ENCODE results near the gene PHACTR3. TPM values are rescaled to one million over a fixed set of nuclear protein-coding genes. Genes with fewer than 3 reads are reported as not detected.

The PHACTR3 gene
- total RNA-seq, 1 experiment from 2014 or later = not detected

- no peak for TF ChIP-seq CTCF (IDR thresholded peaks at IDR 0.05 in 2 of 3, conservative IDR thresholded peaks at IDR 0.05 in 1 of 3; ENCODE audit: borderline replicate concordance in 1 of 3, insufficient read depth in 1 of 3, low read depth in 2 of 3, low read length in 2 of 3)
- no peak for TF ChIP-seq POLR2A (IDR thresholded peaks at IDR 0.05; ENCODE audit: borderline replicate concordance, extremely low read depth, insufficient read depth, insufficient read length)
- no peak for TF ChIP-seq CBX3 (IDR thresholded peaks at IDR 0.05; ENCODE audit: low read depth)
- no peak for TF ChIP-seq SRF (IDR thresholded peaks at IDR 0.05; ENCODE audit: low read depth)
- TF ChIP-seq SIN3A (IDR thresholded peaks at IDR 0.05; ENCODE audit: low read depth) = no peak
- TF ChIP-seq TCF7L2 (IDR thresholded peaks at IDR 0.05; ENCODE audit: borderline replicate concordance, extremely low read depth, insufficient read depth, insufficient read length) = no peak
- TF ChIP-seq RAD21 (IDR thresholded peaks at IDR 0.05; ENCODE audit: low read depth) = no peak
- no peak for TF ChIP-seq EGR1 (IDR thresholded peaks at IDR 0.05; ENCODE audit: low read depth)
- TF ChIP-seq EZH2phosphoT487 (IDR thresholded peaks at IDR 0.05; ENCODE audit: borderline replicate concordance) = no peak
- TF ChIP-seq POLR2AphosphoS5 (IDR thresholded peaks at IDR 0.05; ENCODE audit: low read depth, low read length) = no peak
These were observed 28.0 kb upstream of the PHACTR3 start (continued) for GRCh38 chr20:59576216-59576953.

- peaks cover 20% of the 10 kb centered on the region for H3K27me3 ChIP-seq (ENCODE audit: insufficient read depth, low read length)
- intact Hi-C loops (cut with micrococcal nuclease) = no loop called here
- no peaks in the 10 kb centered on the region for H3K4me1 ChIP-seq (ENCODE audit: control insufficient read depth in 1 of 2, insufficient read depth in 2 of 2, low read length in 2 of 2)
- ChIA-PET POLR2A (no interaction called here), RAD21 (ENCODE audit: low non-redundant PET in 1 of 2, low total read pairs in 2 of 2, uncharacterized antibody in 2 of 2, unreplicated experiment in 2 of 2) (no interaction called here), CTCF (no interaction called here)
- H3K4me3 ChIP-seq (replicated peaks in 1 of 2; ENCODE audit: low read depth in 1 of 2, low read length in 2 of 2) = no peak overlapping the region
- H3K79me2 ChIP-seq (ENCODE audit: insufficient read depth, low read length) = no peaks in the 10 kb centered on the region
- no TSS peak for BruUV-seq (replicated peaks)
- H3K27ac ChIP-seq (ENCODE audit: low read depth, low read length) = no peak overlapping the region
- no peaks in the 10 kb centered on the region for H4K20me1 ChIP-seq (ENCODE audit: insufficient read depth)
- H3K4me2 ChIP-seq (ENCODE audit: low read length) = no peak overlapping the region
- no peak overlapping the region for H3K9ac ChIP-seq (ENCODE audit: low read length)
- H3K9me2 ChIP-seq (ENCODE audit: insufficient read depth) = no peaks in the 10 kb centered on the region
- no peak for ATAC-seq
- H2AFZ ChIP-seq (ENCODE audit: low read depth, low read length, poor library complexity, severe bottlenecking) = no peak overlapping the region
- no peaks in the 10 kb centered on the region for H3K9me3 ChIP-seq (ENCODE audit: control insufficient read depth in 1 of 2, insufficient read depth in 1 of 2, low read depth in 1 of 2, low read length in 2 of 2)
- H3K36me3 ChIP-seq (ENCODE audit: control insufficient read depth in 1 of 2, insufficient read depth in 2 of 2, low read length in 2 of 2) = no peaks in the 10 kb centered on the region
- DNase-seq (ENCODE audit: low read depth, low spot score) = no peak
- TF ChIP-seq ZNF274 (IDR thresholded peaks at IDR 0.05; ENCODE audit: low read depth, low read length) (no peak), ELF1 (IDR thresholded peaks at IDR 0.05; ENCODE audit: borderline replicate concordance, low read depth) (no peak), ZFX (IDR thresholded peaks at IDR 0.05) (no peak), POLR2A (IDR thresholded peaks at IDR 0.05; ENCODE audit: borderline replicate concordance, extremely low read depth, insufficient read depth, insufficient read length) (no peak), TCF7L2 (IDR thresholded peaks at IDR 0.05; ENCODE audit: borderline replicate concordance, extremely low read depth, insufficient read depth, insufficient read length) (no peak), RAD21 (IDR thresholded peaks at IDR 0.05; ENCODE audit: low read depth) (no peak), POLR2AphosphoS5 (IDR thresholded peaks at IDR 0.05; ENCODE audit: low read depth, low read length) (no peak), JUND (IDR thresholded peaks at IDR 0.05) (no peak), CBX3 (IDR thresholded peaks at IDR 0.05; ENCODE audit: low read depth) (no peak), CEBPB (IDR thresholded peaks at IDR 0.05; ENCODE audit: low read depth) (no peak), SIN3A (IDR thresholded peaks at IDR 0.05; ENCODE audit: low read depth) (no peak), SP1 (IDR thresholded peaks at IDR 0.05; ENCODE audit: low read depth) (no peak), YY1 (IDR thresholded peaks at IDR 0.05; ENCODE audit: extremely low read depth, insufficient replicate concordance, low read depth, low read length) (no peak), EZH2phosphoT487 (IDR thresholded peaks at IDR 0.05; ENCODE audit: borderline replicate concordance) (no peak), SRF (IDR thresholded peaks at IDR 0.05; ENCODE audit: low read depth) (no peak), EZH2 (IDR thresholded peaks at IDR 0.05) (no peak)
- TF ChIP-seq, protein P1, sequence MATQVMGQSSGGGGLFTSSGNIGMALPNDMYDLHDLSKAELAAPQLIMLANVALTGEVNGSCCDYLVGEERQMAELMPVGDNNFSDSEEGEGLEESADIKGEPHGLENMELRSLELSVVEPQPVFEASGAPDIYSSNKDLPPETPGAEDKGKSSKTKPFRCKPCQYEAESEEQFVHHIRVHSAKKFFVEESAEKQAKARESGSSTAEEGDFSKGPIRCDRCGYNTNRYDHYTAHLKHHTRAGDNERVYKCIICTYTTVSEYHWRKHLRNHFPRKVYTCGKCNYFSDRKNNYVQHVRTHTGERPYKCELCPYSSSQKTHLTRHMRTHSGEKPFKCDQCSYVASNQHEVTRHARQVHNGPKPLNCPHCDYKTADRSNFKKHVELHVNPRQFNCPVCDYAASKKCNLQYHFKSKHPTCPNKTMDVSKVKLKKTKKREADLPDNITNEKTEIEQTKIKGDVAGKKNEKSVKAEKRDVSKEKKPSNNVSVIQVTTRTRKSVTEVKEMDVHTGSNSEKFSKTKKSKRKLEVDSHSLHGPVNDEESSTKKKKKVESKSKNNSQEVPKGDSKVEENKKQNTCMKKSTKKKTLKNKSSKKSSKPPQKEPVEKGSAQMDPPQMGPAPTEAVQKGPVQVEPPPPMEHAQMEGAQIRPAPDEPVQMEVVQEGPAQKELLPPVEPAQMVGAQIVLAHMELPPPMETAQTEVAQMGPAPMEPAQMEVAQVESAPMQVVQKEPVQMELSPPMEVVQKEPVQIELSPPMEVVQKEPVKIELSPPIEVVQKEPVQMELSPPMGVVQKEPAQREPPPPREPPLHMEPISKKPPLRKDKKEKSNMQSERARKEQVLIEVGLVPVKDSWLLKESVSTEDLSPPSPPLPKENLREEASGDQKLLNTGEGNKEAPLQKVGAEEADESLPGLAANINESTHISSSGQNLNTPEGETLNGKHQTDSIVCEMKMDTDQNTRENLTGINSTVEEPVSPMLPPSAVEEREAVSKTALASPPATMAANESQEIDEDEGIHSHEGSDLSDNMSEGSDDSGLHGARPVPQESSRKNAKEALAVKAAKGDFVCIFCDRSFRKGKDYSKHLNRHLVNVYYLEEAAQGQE (IDR thresholded peaks at IDR 0.05; ENCODE audit: low read depth) = no peak
These were observed 27.1 kb upstream of the PHACTR3 start for GRCh38 chr20:59577037-59577808.

All from HCT116 (cell line).